ENCODE results near the gene TMEM182. TPM values are rescaled to one million over a fixed set of nuclear protein-coding genes. Genes with fewer than 3 reads are reported as not detected.

The TMEM182 gene
- total RNA-seq, 1 donor from 2014 or later = 5.8 TPM

DNA sequence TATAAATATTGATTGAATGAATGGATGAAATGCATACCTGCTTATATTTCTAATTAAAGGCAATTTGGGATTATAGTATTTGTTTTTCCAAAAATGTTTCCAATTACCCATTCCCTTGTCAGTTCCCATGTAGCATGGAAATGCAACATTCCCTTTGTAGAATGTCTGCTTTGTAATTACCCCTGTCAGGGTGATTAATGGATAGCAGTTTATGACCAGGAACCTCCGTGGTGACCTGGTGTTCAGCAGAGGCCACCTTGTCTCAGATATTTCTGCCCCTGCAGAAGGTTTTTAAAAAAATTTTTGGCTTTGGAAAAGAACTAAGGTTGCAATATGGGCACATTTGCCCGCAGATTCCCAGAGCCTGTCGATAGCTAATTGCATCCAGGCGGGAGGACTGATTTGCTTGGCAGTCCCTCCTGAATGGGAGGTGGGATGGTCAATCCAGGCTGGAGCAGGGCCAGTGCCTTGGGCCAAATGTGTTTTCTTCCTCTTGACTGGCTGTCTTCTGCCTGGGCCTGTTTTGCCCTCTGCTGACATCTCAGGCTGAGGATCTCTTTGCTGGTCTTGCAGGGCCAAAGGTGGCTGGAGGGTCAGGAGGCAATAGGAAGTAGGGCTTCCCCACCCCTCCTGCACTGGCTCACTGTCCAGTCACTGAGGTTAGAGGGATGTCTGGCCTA is 82.1 kb downstream of the TMEM182 start:
- Mint-ChIP-seq H3K4me1 (ENCODE audit: low read depth, unreplicated experiment) (no peaks in the 10 kb centered on the region), H3K4me3 (ENCODE audit: unreplicated experiment) (no peak overlapping the region), H3K9me3 (ENCODE audit: unreplicated experiment) (no peaks in the 10 kb centered on the region), H3K27ac (ENCODE audit: unreplicated experiment) (no peak overlapping the region), H3K36me3 (ENCODE audit: low read depth, unreplicated experiment) (no peaks in the 10 kb centered on the region), H3K27me3 (ENCODE audit: low read depth, unreplicated experiment) (no peaks in the 10 kb centered on the region)
- Histone ChIP-seq H3K36me3 (ENCODE audit: insufficient read depth, low read length) (no peaks in the 10 kb centered on the region), H3K4me2 (ENCODE audit: low read length) (no peak overlapping the region), H3K27me3 (ENCODE audit: insufficient read depth, low read length) (no peaks in the 10 kb centered on the region), H3K79me2 (ENCODE audit: insufficient read depth, low read length) (no peaks in the 10 kb centered on the region), H3K4me1 (ENCODE audit: insufficient read depth, low read length) (peaks cover 4% of the 10 kb centered on the region), H4K20me1 (ENCODE audit: insufficient read depth, low read length) (no peaks in the 10 kb centered on the region), H2AFZ (ENCODE audit: low read depth, low read length) (no peak overlapping the region), H3K27ac (ENCODE audit: low read depth, low read length) (no peak overlapping the region), H3K9ac (ENCODE audit: low read length) (no peak overlapping the region), H3K9me3 (ENCODE audit: insufficient read depth, low read depth, low read length) (no peaks in the 10 kb centered on the region), H3K4me3 (ENCODE audit: insufficient read depth, low read depth, low read length) (no peak overlapping the region)
- DNase-seq (ENCODE audit: low read depth) (no peak), FAIRE-seq (no peak)
- TF ChIP-seq EZH2 (IDR thresholded peaks at IDR 0.05; ENCODE audit: insufficient read depth, low read length) = no peak
- TF ChIP-seq, protein P1, sequence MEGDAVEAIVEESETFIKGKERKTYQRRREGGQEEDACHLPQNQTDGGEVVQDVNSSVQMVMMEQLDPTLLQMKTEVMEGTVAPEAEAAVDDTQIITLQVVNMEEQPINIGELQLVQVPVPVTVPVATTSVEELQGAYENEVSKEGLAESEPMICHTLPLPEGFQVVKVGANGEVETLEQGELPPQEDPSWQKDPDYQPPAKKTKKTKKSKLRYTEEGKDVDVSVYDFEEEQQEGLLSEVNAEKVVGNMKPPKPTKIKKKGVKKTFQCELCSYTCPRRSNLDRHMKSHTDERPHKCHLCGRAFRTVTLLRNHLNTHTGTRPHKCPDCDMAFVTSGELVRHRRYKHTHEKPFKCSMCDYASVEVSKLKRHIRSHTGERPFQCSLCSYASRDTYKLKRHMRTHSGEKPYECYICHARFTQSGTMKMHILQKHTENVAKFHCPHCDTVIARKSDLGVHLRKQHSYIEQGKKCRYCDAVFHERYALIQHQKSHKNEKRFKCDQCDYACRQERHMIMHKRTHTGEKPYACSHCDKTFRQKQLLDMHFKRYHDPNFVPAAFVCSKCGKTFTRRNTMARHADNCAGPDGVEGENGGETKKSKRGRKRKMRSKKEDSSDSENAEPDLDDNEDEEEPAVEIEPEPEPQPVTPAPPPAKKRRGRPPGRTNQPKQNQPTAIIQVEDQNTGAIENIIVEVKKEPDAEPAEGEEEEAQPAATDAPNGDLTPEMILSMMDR (IDR thresholded peaks at IDR 0.05; ENCODE audit: insufficient read depth, low read depth, low read length) = no peak

- Mint-ChIP-seq H3K27ac (ENCODE audit: unreplicated experiment) (no peak overlapping the region), H3K4me1 (ENCODE audit: low read depth, unreplicated experiment) (no peaks in the 10 kb centered on the region), H3K4me3 (ENCODE audit: unreplicated experiment) (no peak overlapping the region), H3K36me3 (ENCODE audit: low read depth, unreplicated experiment) (no peaks in the 10 kb centered on the region), H3K9me3 (ENCODE audit: unreplicated experiment) (no peaks in the 10 kb centered on the region), H3K27me3 (ENCODE audit: low read depth, unreplicated experiment) (no peaks in the 10 kb centered on the region)
- Histone ChIP-seq H3K27me3 (ENCODE audit: insufficient read depth, low read length) (no peaks in the 10 kb centered on the region), H2AFZ (ENCODE audit: low read depth, low read length) (no peak overlapping the region), H3K79me2 (ENCODE audit: insufficient read depth, low read length) (no peaks in the 10 kb centered on the region), H3K36me3 (ENCODE audit: insufficient read depth, low read length) (no peaks in the 10 kb centered on the region), H4K20me1 (ENCODE audit: insufficient read depth, low read length) (no peaks in the 10 kb centered on the region), H3K27ac (ENCODE audit: low read depth, low read length) (no peak overlapping the region), H3K4me1 (ENCODE audit: insufficient read depth, low read length) (peaks cover 4% of the 10 kb centered on the region), H3K4me3 (ENCODE audit: insufficient read depth, low read depth, low read length) (no peak overlapping the region), H3K9ac (ENCODE audit: low read length) (no peak overlapping the region), H3K4me2 (ENCODE audit: low read length) (no peak overlapping the region), H3K9me3 (ENCODE audit: insufficient read depth, low read depth, low read length) (no peaks in the 10 kb centered on the region)
- FAIRE-seq = no peak
- TF ChIP-seq EZH2 (IDR thresholded peaks at IDR 0.05; ENCODE audit: insufficient read depth, low read length) = no peak
- TF ChIP-seq, protein P1 (IDR thresholded peaks at IDR 0.05; ENCODE audit: insufficient read depth, low read depth, low read length) = no peak
- DNase-seq (ENCODE audit: low read depth) = no peak
Measured at GRCh38 chr2:102844911-102845310, 83.1 kb downstream of the TMEM182 start.

GRCh38 chr2:102848366-102848839 is 86.6 kb downstream of the TMEM182 start:
- Histone ChIP-seq H4K20me1 (ENCODE audit: insufficient read depth, low read length) (no peaks in the 10 kb centered on the region), H3K36me3 (ENCODE audit: insufficient read depth, low read length) (no peaks in the 10 kb centered on the region), H3K79me2 (ENCODE audit: insufficient read depth, low read length) (no peaks in the 10 kb centered on the region), H3K4me3 (ENCODE audit: insufficient read depth, low read depth, low read length) (peak overlapping the region; percentile 52), H3K9me3 (ENCODE audit: insufficient read depth, low read depth, low read length) (no peaks in the 10 kb centered on the region), H3K27me3 (ENCODE audit: insufficient read depth, low read length) (no peaks in the 10 kb centered on the region), H3K27ac (ENCODE audit: low read depth, low read length) (no peak overlapping the region), H3K4me2 (ENCODE audit: low read length) (peak overlapping the region; percentile 82), H3K9ac (ENCODE audit: low read length) (peak overlapping the region; percentile 21), H2AFZ (ENCODE audit: low read depth, low read length) (peak overlapping the region; percentile 68), H3K4me1 (ENCODE audit: insufficient read depth, low read length) (peaks cover 4% of the 10 kb centered on the region)
- no peaks in the 10 kb centered on the region for H3K27me3 Mint-ChIP-seq (ENCODE audit: low read depth, unreplicated experiment)
- H3K27ac Mint-ChIP-seq (ENCODE audit: unreplicated experiment) = no peak overlapping the region
- FAIRE-seq (no peak), DNase-seq (ENCODE audit: low read depth) (peak; percentile 36)
- H3K36me3 Mint-ChIP-seq (ENCODE audit: low read depth, unreplicated experiment) = no peaks in the 10 kb centered on the region
- no peak for TF ChIP-seq EZH2 (IDR thresholded peaks at IDR 0.05; ENCODE audit: insufficient read depth, low read length)
- TF ChIP-seq, protein P1 (IDR thresholded peaks at IDR 0.05; ENCODE audit: insufficient read depth, low read depth, low read length) = no peak
- peaks cover 5% of the 10 kb centered on the region for H3K9me3 Mint-ChIP-seq (ENCODE audit: unreplicated experiment)
- H3K4me1 Mint-ChIP-seq (ENCODE audit: low read depth, unreplicated experiment) = no peaks in the 10 kb centered on the region
- H3K4me3 Mint-ChIP-seq (ENCODE audit: unreplicated experiment) = no peak overlapping the region

All from astrocyte (in vitro differentiated cells and primary cell).